Fibroblast of skin of right quadriceps (primary cell): ENCODE results near the gene SRI.
A peak's percentile ranks its signal among the peaks of the same experiment; 100 is the strongest.

ENCODE experiments used
- DNase-seq: peaks from one replicate; pipeline ENCODE4 v3.0.0-alpha.2; 2013

Gene SRI

GRCh38 chr7:88224601-88225275 lies 4.9 kb upstream of the SRI start:
- DNase-seq, result peak; percentile 22

- DNase-seq, result no peak
Observed at GRCh38 chr7:88223265-88223664, 3.4 kb upstream of the SRI start.

DNA sequence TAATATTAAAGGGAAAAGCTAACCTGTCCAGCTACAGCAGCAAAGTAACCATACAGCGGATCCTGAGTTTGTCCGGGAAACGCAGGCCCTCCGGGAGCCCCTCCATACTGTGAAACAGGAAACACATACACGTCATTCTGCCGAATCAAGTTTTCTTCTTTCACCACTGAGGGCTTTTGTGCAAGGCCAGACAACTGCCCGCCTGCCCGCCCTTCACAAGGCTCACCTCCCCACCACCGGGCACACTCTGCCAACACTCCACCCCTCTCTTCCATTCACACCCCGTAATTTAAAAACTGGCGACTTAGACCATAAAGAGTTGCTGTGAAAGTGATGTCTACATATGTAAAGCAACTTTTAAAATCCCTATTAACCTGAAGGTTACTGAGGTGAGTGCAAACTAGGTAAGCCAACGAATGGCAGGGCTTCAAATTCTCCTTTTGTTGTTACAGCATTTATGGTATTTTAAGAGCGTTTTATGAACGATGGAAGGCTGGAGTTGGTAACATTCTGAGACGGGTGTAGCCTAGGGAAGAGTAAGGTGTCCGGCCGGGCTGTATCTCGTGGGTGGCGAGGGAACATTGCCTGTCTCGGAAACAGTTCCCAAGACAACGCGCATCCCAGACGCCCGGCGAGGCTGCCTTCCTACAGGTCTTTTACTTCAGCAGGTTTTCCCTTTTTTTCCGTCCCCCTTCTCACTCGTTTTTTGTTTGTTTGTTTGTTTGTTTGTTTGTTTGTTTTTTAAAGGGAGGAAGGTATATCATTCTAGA lies 817 bp downstream of the SRI start:
- peak; percentile 51 for DNase-seq

GRCh38 chr7:88218429-88218745 lies 1.5 kb downstream of the SRI start:
- no peak for DNase-seq

DNA sequence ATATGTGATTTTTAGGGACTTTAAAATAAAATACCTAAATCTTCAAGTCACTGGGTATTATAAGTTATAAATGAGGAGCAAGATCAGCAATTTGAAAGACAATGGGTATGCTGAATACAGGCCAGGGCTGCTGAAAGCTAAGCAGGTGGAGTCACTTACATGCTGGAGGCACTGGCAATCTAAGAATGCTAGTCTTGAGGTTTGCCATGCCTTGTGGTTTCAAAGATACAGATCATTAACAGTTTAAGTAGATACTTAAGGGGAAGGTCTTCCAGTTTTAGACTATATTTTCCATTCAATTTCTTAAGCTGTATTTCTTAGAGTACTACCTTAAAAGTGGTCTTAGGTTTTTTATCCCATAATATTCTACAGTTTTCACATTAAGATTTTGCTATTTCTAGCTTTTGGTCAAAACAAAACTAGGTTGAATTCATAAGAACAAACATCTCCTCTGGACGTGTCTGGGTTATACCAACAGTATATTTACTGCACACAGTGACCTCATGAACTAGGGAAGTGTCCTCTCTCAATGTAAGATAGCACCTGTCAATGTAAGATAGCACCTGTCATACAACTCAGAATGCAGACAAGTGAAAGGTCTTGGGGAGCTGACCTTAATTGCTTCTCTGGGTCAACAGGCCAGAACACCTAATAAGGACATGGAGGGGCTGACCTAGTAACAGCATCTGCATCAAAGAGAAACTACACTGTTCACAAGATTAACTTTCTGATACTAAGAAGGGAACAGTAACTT lies 2.0 kb downstream of the SRI start:
- DNase-seq, result no peak

DNA sequence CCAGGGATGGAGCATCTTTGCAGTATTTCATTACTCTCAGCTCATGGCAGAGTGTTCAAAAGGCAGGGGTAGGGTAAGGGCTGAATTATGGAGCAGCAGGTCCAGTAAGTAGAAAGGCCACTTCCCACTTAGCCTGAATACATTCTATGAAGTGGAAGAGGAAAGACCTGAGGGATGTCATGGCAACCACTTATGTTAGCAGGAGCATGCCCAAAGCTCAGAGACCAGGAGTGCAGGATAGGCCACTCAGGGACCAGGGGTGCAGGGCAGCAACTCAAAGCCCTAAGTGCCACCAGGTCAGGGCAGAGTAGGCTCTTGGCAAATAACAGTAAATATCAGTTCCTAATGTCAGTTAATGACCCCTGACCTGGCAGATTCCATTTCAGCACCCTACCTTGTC lies 3.6 kb downstream of the SRI start:
- DNase-seq, result no peak

GRCh38 chr7:88215295-88215694 lies 4.5 kb downstream of the SRI start:
- DNase-seq, result no peak

DNA sequence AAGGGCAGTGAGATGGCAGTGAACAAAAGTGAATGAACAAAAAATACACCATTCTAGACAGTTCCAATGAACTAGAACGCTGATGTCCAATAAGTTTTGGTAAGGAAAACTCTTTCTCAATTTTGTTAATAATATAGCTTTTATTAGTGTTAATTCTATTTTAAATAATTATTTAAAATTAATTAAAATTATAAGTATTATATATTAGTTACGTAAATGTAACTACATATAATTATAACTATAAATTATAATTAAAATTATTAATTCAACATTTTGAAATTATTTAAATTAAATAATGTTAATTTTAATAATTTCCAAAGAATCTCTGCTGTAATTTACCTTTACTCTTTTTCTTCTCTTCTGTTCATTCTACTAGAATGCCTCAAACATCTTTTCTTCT lies 5.4 kb downstream of the SRI start:
- no peak for DNase-seq

- no peak for DNase-seq
Observed at GRCh38 chr7:88212918-88213317, 6.9 kb downstream of the SRI start.

DNA sequence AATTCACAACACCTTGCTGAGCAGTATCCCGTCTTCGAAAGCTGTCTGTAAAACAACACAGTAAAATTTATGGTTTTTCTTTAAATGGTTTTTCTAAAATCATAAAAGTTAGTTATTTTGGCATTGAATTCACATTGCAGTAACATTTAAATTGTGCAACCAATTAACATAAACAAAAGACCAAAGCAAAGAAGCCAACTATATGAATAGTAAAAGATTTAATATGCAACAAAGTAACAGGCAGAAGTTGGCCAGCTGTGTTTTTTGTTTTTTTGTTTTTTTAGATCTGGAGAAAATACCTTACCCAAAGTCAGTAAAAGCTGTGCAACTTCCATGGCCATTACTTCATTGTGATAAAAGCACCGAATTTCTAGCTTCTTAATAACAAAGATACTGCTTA lies 11.3 kb downstream of the SRI start:
- no peak for DNase-seq

- no peak for DNase-seq
Observed at GRCh38 chr7:88206254-88206653, 13.6 kb downstream of the SRI start.

- no peak for DNase-seq
Observed at GRCh38 chr7:88205179-88205578, 14.7 kb downstream of the SRI start.

GRCh38 chr7:88204525-88205110 lies 15.2 kb downstream of the SRI start:
- DNase-seq, result no peak

- DNase-seq, result no peak
Observed at GRCh38 chr7:88203401-88203800, 16.4 kb downstream of the SRI start.

DNA sequence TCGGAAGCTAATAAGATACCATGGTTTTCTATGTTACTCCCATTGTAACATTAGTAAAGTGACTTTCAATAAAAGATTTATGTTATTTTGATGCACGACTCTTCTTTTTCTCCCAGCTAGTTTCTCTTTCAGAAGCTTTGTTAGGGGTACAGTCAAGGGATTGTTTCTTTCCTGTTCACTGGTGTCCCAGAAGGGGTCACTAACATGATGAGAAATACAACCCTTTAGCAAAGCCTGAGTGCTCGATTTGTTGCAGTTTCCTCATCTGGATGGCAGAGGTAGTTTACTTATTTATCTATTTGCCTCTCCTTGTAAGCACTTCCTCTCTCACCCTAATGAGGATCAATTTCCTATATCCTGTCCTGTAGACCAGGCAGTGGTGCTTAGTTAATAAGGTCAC lies 17.0 kb downstream of the SRI start:
- no peak for DNase-seq

DNA sequence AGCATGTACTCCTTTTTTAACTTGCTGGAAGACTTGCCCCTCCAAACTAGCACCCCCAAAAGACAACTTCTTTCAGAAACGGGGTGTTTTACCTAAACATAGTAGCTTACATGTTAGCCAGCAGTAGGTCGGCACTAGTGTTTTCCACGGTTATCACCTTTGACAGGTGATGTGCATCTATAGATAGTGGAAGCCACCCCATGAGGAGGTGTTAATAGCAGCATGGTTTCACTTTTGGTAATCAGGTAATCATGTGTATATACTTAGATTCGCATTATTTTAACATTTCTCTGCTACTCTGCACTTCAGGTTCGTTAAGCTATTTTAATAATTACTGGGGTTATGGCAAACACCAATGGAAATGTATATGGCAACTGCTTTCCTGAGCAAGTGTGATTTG lies 17.6 kb downstream of the SRI start:
- no peak for DNase-seq

GRCh38 chr7:88201305-88201704 lies 18.5 kb downstream of the SRI start:
- DNase-seq, result no peak

DNA sequence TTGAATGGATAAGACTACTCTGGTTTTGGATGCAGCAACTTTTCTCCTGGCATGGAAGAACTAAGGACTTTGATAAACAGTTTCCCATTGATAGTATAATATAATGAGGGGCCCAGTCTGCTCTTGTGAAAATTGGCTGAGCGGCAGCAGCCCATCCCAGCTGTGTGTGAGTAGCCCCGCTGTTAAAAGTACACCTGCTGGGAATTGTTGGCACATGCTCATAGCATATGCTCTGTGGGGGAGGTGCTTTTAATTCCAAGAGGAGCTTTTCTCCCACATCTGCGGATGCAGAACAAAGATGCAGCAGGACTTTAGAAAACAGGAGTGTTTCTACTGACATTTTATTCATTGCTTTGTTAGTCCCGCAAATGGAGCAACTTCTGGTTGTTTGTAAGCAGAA lies 19.0 kb downstream of the SRI start:
- DNase-seq, result no peak

DNA sequence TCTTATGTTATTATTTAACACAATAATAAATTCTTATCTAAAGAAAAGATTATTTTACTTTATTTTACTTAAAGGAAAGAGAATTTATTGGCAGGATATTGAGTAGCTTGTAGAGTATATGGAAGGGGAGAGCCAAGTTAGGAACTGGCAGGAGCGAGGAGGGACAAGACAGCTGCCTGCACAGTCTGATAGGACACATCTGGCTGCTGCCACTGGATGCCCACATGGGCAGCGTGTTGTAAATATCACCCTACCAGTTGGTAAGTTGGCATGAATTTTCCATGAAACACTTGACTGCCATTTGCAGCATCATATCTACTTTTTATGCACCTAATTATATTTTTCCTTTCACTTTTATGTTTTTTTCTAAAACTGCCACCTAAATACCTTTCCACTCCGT lies 19.6 kb downstream of the SRI start:
- no peak for DNase-seq

GRCh38 chr7:88191911-88192310 lies 27.9 kb downstream of the SRI start:
- DNase-seq, result no peak

DNA sequence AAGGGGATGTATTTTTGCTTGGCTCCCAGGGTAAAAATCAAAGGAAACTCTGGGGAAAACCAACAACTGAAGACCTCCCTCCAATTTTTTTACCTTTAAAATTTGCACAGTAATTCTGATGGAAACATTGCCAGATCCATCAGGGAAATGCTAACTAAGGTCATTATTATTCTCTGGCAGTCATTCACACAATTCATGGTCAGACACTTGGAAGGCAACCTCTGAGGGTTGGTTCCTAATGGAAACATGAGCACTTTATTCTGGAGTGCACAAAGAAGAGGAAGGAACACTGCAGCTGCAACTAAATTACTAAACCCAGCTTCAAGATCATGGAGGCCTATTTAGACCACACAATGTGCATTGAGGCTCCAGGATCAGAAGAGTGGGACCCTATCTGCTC lies 34.2 kb downstream of the SRI start:
- DNase-seq, result no peak

- DNase-seq, result peak; percentile 11
Observed at GRCh38 chr7:88184848-88185304, 35.0 kb downstream of the SRI start.

GRCh38 chr7:88183051-88183450 lies 36.8 kb downstream of the SRI start:
- DNase-seq, result no peak

DNA sequence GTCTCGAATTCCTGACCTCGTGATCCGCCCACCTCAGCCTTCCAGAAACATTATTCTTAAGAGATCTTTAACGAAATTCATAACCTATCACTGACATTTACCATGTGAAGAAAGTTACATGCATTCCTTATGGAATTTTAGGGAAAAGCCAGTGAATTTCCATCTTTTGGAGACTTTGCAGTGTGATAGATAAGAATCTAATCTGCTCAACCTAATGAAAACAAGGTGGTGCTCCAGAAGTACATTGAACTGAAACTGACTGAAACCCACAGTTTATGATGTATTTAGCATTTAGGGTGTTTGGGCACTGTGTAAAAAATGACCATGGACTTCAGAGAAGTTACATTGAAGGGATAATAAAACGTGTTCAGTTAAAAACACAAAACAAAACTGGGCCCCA lies 43.6 kb downstream of the SRI start:
- DNase-seq, result no peak
